ENCODE measurements around the gene ZNF611. TPM values are rescaled to one million over a fixed set of nuclear protein-coding genes. Genes with fewer than 3 reads are reported as not detected.
"Not testable (repeated sequence)": the region's sequence is repeated elsewhere in the genome, so short reads cannot be mapped to it uniquely, and the experiment has no call there.

Gene ZNF611
- total RNA-seq, 1 donor from 2014 or later, result 24.7 TPM

DNA sequence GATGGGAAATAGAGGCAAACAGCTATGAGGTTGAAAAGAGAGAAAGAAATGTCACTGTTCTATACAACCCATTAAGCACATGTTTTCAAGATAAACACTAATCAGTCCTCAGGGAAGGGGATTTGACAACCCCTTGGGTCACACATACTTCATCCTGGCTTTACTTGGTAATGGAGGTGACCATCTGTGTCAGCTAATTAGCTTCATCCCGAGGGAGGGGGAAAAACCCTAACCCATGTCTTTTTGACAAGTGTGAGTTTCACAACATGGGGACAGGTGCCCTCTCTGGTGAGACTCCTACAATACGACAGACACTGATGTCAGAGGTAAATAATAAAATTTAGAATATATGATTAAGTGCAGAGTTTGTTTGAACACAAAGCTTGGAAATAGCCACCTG, 43.1 kb downstream of the ZNF611 start:
- Mint-ChIP-seq H3K4me3 (peak overlapping the region; percentile 98), H3K36me3 (peaks cover 12% of the 10 kb centered on the region), H3K4me1 (ENCODE audit: unreplicated experiment) (peaks cover 29% of the 10 kb centered on the region), H3K27ac (peak overlapping the region; percentile 49), H3K9me3 (no peaks in the 10 kb centered on the region), H3K27me3 (no peaks in the 10 kb centered on the region)
- TF ChIP-seq, protein P1, sequence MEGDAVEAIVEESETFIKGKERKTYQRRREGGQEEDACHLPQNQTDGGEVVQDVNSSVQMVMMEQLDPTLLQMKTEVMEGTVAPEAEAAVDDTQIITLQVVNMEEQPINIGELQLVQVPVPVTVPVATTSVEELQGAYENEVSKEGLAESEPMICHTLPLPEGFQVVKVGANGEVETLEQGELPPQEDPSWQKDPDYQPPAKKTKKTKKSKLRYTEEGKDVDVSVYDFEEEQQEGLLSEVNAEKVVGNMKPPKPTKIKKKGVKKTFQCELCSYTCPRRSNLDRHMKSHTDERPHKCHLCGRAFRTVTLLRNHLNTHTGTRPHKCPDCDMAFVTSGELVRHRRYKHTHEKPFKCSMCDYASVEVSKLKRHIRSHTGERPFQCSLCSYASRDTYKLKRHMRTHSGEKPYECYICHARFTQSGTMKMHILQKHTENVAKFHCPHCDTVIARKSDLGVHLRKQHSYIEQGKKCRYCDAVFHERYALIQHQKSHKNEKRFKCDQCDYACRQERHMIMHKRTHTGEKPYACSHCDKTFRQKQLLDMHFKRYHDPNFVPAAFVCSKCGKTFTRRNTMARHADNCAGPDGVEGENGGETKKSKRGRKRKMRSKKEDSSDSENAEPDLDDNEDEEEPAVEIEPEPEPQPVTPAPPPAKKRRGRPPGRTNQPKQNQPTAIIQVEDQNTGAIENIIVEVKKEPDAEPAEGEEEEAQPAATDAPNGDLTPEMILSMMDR (conservative IDR thresholded peaks at IDR 0.05), result no peak
- no peak for DNase-seq (ENCODE audit: extremely low spot score, unreplicated experiment)

DNA sequence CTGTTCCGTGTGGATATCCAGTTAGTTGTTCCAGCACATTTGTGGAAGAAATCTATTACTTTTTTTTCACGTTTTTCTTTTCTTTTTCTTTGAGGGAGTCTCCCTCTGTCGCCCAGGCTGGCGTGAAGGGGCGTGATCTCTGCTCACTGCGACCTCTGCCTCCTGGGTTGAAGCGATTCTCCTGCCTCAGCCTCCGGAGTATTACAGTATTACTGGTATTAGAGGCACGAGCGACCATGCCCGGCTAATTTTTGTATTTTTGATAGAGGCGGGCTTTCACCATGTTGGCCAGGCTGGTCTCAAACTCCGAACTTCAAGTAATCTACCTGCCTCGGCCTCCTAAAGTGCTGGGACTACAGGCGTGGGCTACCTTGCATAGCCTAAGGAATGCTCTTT, 43.6 kb downstream of the ZNF611 start:
- Mint-ChIP-seq H3K36me3 (peaks cover 12% of the 10 kb centered on the region), H3K27ac (peak overlapping the region; percentile 97), H3K9me3 (no peaks in the 10 kb centered on the region), H3K4me1 (ENCODE audit: unreplicated experiment) (peaks cover 28% of the 10 kb centered on the region), H3K27me3 (no peaks in the 10 kb centered on the region), H3K4me3 (peak overlapping the region; percentile 98)
- TF ChIP-seq, protein P1 (conservative IDR thresholded peaks at IDR 0.05), result no peak
- DNase-seq (ENCODE audit: extremely low spot score, unreplicated experiment), result no peak

DNA sequence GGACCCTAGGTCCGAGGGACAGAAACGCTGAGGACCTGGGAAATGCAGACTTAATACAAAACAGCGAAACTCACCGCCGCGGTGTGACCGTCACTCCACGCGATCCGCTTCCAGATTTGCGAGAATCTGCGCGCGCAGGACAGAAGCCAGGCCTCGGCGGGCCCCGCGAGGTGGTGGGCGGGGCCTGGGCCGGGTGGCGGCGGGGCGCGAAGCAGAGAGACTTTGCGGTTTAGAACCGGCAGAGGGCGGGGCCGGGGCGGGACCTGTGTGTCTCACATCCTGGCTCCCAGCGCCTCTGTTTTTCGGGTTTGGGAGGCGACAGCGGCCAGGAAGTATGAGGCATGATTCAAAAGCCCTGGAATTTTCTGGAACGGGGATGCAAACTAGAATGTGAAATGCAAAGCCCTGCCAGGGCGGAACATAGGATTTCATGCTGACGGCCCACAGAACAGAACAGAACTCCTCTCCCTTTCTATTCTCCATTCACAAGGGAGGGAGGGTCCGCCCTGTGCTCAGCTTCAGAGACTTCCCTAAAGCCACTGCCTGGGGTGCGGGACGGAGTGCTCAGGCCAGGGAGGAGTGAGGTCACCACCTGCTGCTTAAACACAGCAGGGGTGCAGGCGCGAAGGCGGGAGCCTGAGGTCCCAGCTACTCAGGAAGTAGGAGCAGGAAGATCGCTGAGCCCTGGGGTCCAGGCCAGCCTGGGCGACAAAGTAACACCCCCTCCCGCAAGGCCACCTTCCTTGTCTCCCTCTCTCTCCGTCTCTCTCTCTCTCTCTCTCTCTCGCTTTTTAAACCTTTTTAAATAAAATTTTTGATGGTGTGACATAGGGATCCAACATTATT, 44.3 kb downstream of the ZNF611 start:
- Mint-ChIP-seq H3K27me3 (no peaks in the 10 kb centered on the region), H3K36me3 (peaks cover 12% of the 10 kb centered on the region), H3K4me1 (ENCODE audit: unreplicated experiment) (peaks cover 25% of the 10 kb centered on the region), H3K9me3 (no peaks in the 10 kb centered on the region), H3K27ac (peak overlapping the region; percentile 97), H3K4me3 (peak overlapping the region; percentile 98)
- TF ChIP-seq, protein P1 (conservative IDR thresholded peaks at IDR 0.05), result peak; percentile 63
- peak; percentile 93 for DNase-seq (ENCODE audit: extremely low spot score, unreplicated experiment)

DNA sequence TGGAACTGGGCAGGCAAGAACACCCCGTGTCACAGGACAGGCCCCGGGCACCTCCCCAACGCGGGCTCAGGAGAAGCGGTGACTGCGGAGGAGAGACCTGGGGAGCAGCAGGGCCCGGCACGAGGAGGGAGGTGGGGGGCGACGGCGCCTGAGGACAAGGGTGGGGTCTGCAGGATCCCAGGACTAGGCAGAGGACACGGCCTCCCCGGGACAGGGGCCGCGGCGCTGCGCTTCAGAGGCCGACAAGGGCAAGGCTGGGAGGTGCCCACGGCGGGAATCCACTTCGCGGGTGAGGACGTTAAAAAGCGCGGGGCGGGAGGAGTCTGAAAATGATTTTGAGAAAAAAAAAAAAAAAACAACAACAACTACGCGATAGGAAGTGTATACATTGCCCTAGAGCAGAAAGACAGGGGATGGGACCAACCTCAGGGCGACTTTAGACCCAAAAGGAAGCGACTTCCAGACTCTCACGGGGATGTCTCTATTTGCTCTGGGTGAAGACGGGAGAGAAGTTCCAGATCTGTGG, 44.9 kb downstream of the ZNF611 start:
- DNase-seq (ENCODE audit: extremely low spot score, unreplicated experiment), result peak; percentile 79
- Mint-ChIP-seq H3K4me1 (ENCODE audit: unreplicated experiment) (peaks cover 30% of the 10 kb centered on the region), H3K4me3 (peak overlapping the region; percentile 98), H3K27ac (peak overlapping the region; percentile 97), H3K9me3 (no peaks in the 10 kb centered on the region), H3K36me3 (peaks cover 17% of the 10 kb centered on the region), H3K27me3 (no peaks in the 10 kb centered on the region)
- TF ChIP-seq, protein P1 (conservative IDR thresholded peaks at IDR 0.05), result no peak

DNA sequence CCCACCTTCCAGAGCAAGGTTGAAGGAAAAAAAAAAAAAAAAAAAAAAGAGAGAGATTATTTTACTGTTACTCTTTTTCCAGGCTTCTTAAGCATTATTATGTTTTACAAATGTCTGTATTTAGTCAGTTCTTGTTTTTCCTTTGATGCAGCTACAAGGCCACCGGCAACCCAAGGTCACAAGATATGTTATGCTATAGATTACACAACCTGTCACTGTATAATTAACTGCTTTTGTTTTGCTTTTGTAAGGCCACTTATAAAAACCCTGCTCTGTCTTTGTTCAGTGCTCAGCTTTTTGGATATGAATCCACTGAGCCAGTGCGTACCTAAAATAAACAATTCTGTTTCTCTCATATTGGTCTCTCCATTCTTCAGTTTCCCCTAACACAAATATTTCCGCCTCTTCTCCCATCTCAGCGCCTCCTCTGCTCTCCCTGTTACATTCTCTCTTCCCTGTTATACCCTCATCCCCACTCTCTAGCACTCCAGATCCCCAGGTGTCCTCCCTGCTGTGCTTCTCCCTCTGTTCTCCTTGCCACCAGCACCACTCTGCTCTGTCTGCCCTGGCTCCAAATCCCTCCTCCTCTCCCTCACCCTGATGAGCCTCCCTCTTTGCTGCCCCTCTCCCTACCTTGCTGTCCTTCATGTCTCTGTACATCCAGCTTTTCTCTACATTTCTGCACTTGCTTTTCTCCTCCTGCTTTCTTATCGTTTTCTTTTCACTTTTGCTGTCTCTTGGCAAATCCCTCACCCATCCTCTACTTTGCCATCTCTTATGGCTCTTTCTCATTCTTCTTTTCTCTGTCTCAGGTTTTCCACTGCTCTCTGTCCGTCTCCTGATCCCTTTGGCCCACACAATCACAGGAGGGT, 45.7 kb downstream of the ZNF611 start:
- peaks cover 37% of the 10 kb centered on the region for H3K4me1 Mint-ChIP-seq (ENCODE audit: unreplicated experiment)
- peak overlapping the region; percentile 98 for H3K4me3 Mint-ChIP-seq
- H3K27me3 Mint-ChIP-seq; DNase-seq (ENCODE audit: extremely low spot score, unreplicated experiment); H3K9me3 Mint-ChIP-seq: not testable (repeated sequence)
- H3K36me3 Mint-ChIP-seq, result peaks cover 22% of the 10 kb centered on the region
- H3K27ac Mint-ChIP-seq, result peak overlapping the region; percentile 97
